Caki2 (cell line): ENCODE results near the gene SIT1. TPM values are rescaled to one million over a fixed set of nuclear protein-coding genes. Genes with fewer than 3 reads are reported as not detected.
"Not testable (repeated sequence)": the region's sequence is repeated elsewhere in the genome, so short reads cannot be mapped to it uniquely, and the experiment has no call there.

ENCODE experiments used
- DNase-seq: peaks from one replicate; pipeline ENCODE4 v3.0.0-alpha.2; 2015; ENCODE audit warnings: low read depth
- in situ Hi-C: cut with HindIII; loops from 2 replicates; pipeline ENCODE4 v1.10.0; 2016; ENCODE audit warnings: low sequenced_read_pairs, low pct_unique_long_range_greater_than_20kb, mixed read lengths
- total RNA-seq: library from RNA; depleted of rRNA; stranded (reverse); fragments of >200 nt; shearing (Covaris generic); gene quantifications from 2 replicates; pipeline ENCODE4 v1.2.3, GENCODE V29; 2014; ENCODE audit warnings: low replicate concordance

SIT1 gene
- total RNA-seq, 1 experiment from 2014 or later, result not detected

DNA sequence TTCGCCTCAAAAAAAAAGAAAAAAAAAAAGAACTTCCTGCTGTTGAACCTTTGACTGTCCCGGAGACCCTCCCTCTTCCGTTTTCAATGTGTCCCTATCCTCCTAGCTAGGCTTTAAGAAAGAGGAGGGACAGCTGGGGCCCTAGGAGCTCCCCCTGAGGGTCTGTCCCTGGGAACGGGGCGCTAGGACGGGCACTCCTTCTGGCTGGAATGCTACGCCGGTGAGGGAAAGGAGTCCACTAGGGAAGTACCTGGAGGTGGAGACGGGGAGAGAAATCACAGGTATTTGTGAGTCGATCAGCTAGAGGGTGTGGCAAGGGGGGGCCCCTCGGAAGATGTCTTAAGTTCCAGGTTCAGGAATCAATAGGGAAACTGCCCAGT lies 4.6 kb downstream of the SIT1 start:
- in situ Hi-C loops, result no loop called here
- no peak for DNase-seq

DNA sequence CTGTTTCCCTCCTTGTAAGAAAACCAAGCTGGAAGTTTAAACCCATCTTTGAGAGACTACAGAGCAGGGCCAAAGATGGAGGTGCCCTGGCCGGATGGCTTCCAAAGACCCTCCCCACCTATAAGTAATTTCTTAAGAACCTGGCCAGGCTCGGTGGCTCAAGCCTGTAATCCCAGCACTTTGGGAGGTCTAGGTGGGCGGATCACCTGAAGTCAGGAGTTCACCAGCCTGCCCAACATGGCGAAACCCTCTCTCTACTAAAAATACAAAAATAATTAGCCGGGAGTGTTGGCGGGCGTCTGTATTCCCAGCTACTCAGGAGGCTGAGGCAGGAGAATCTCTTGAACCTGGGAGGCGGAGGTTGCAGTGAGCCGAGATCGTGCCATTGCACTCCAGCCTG lies 5.0 kb downstream of the SIT1 start:
- in situ Hi-C loops, DNase-seq: not testable (repeated sequence)

DNA sequence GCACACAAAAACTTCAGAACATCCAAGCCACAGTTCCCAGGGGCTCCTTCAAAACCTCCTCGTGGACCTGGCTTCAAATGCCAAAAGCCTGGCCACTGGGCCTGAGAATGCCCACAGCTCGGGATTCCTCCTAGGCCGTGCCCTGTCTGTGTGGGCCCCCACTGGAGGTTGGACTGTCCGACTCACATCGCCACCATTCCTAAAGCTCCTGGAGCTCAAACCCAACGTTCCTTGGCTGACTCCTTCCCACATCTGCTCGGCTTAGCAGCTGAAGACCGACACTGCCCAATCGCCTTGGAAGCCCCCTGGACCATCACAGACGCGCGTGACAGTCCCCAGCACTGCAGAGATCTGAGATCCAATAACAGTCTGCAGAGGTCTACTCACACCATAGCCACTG lies 7.7 kb downstream of the SIT1 start:
- no peak for DNase-seq
- in situ Hi-C loops, result no loop called here

DNA sequence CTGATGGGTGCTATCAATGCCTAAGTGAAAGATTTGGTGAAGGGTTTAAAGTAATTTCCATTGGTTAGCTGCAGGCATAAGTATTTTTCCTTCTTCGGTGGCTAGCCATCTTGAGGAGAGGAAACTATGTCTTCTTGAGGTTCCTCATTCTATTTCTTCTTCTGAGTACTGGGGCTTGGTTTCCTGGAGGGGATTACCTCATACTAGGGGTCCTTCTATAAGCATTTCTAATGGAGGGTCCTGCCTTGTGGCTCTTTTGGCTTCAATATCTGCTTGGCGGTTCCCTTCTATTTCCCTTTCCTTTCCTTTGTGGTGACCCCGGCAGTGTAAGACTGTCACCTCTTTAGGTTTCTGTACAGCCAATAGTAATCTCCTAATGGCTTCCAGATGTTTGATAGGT lies 9.3 kb downstream of the SIT1 start:
- DNase-seq, in situ Hi-C loops: not testable (repeated sequence)

DNA sequence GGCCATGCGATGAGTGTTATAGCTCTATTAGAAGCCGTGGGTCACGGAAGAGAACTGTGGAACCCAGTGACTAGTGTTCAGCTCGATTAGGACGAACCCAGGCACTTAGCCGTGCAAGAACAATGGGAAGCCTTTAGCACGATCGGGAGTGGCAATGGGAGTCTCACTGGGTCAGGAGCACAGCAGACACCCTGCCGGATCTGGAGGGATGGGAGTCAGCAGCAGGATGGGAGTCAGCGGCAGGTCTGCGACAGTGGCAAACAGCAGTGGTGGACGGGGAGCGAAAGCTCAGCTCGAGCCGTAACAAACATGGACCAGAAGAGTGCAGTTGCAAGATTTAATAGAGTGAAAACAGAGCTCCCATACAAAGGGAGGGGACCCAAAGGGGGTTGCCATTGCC lies 10.3 kb downstream of the SIT1 start:
- DNase-seq, in situ Hi-C loops: not testable (repeated sequence)

DNA sequence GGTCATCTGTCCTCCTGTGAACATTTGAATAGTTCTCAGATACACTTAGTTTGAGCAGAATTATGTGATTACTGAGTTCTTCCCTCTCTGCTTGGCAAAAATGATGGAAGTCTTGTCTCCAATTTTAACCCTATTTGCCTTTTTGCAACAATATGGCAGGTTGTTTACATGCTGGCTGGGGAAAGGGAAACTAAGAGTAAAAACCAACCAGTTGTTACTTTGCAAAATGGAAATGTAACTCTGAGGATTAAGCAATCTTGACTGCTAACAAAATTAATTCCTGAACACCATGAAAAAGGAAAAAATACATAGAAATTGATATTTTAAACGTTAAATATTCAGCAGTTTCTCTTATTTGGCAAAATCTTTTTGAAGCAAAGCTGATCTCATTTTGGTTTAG lies 11.1 kb downstream of the SIT1 start:
- no peak for DNase-seq
- in situ Hi-C loops, result no loop called here

DNA sequence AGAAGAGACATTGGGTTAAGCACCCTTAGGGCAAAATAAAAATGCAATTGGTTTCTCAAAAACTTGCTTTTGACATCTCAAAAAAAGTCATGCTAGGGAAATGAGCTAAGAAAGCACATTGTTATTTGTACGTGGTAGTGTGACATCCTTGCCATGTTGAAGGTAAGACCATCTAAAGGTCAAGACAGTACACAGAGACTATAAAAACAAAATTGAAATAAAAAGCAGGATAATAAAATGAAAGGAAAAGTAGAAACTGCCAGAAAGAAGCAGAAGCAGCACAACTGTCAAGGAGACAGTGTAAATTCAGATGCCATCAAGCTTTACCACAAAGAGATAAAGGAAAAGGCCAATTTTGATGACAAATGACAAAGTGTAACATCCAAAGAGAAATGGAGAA lies 11.5 kb downstream of the SIT1 start:
- DNase-seq, in situ Hi-C loops: not testable (repeated sequence)

DNA sequence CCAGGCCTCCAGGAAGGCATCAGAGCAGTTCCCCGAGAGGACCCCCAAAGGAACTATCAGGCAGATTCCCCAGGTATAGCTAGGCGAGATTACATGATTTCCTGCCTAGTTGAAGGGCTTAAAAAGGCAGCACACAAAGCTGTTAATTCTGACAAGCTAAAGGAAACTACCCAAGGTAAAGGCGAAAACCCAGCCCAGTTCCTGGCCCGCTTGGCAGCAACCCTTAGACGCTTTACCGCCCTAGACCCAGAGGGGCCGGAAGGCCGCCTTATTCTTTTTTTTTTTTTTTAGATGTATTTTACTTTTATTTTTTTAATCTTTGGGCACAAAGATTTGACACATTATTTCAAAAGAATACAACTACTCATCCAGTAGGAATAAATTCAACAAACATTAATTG lies 12.0 kb downstream of the SIT1 start:
- in situ Hi-C loops, result not testable (repeated sequence)

DNA sequence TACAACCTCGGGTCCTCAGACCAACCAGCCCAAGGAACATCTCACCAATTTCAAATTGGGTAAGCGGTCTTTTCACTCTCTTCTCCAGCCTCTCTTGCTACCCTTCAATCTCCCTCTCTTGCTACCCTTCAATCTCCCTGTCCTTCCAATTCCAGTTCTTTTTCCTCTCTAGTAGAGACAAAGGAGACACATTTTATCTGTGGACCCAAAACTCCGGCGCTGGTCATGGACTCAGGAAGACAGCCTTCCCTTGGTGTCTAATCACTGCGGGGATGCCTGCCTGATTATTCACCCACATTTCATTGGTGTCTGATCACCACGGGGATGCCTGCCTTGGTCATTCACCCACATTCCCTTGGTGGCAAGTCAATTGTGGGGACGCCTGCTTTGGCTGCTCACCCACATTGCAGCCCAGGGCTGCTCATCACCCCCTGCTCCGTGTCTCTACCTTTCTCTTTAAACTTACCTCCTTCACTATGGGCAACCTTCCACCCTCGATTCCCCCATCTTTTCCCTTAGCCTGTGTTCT lies 13.2 kb downstream of the SIT1 start:
- DNase-seq, in situ Hi-C loops: not testable (repeated sequence)

More for the DNA sequence above, 12.0 kb downstream of the SIT1 start:
- not testable (repeated sequence) for DNase-seq

DNA sequence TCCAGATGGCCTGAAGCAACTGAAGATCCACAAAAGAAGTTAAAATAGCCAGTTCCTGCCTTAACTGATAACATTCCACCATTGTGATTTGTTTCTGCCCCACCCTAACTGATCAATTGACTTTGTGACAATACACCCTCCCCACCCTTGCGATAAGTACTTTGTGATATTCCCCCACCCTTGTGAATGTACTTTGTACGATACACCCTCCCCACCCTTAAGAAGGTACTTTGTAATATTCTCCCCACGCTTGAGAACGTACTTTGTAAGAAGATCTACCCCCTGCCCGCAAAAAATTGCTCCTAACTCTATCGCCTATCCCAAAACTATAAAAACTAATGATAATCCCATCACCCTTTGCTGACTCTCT lies 13.9 kb downstream of the SIT1 start:
- in situ Hi-C loops, DNase-seq: not testable (repeated sequence)

DNA sequence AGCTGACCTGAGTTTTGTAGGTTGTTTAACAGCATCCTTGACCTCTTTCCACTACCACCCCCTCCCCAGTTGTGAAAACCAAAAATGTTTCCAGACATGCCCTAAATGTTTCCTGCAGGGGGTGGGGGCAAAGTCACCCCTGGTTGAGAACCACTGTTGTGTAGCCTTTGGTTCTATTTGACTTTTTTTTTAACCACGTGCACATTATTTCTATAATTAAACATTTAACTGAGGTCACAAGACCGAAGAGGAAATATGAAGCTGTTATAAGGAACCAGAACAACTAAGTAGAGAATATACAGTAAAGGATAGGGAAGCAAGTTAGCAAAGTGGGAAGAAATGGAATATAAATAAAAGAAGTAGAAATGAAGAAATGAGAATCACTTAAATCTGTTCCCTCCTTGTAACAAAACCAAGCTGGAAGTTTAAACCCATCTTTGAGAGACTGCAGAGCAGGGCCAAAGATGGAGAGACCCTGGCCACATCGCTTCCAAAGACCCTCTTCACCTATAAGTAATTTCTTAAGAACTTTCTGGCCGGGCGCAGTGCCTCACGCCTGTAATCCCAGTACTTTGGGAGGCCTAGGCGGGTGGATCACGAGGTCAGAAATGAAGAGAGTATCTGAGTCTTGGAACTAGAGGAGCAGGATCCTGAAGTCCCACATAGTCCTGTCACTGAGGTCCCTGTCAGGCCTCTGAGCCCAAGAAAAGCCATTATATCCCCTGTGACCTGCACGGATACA lies 14.4 kb downstream of the SIT1 start:
- DNase-seq, result no peak
- in situ Hi-C loops, result no loop called here

DNA sequence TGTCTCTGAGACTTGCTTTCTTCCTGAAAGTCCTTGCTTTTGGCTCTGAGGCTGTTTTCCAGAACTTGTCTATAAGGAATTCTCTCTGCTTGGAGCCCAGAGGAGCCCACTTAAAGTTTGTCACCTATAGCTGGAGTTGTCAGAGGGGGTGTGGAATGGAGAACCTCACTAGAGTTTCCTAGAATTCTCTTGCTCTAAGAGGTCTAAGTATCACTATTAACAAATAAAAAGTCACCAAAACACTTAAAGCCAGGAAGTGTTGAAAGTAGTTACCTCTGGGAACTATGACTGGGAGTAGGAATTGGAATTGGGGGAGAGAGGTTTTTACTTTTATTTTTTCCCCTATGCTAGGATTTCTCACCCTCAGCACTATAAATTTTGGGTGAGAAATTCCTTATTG lies 15.0 kb downstream of the SIT1 start:
- no peak for DNase-seq
- in situ Hi-C loops, result no loop called here

DNA sequence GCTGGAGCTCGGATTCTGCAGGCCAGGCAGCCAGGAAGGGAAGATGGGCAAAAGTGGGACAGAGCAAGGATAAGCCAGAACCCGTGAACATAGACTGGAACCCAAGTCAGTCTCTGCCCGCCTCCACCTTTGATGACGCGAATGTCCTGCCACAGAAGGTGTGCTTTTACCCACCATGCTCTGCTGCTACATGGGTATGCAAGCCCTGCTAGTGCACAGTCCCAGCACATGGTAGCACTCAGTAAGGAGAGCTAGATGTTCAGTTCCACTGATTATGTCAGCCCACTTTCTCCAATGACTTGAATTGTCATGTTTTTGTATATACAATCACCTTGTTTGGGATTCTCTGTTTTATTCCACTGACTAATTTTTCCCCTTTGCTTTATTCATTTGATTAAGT lies 21.1 kb downstream of the SIT1 start:
- in situ Hi-C loops, result no loop called here
- no peak for DNase-seq

DNA sequence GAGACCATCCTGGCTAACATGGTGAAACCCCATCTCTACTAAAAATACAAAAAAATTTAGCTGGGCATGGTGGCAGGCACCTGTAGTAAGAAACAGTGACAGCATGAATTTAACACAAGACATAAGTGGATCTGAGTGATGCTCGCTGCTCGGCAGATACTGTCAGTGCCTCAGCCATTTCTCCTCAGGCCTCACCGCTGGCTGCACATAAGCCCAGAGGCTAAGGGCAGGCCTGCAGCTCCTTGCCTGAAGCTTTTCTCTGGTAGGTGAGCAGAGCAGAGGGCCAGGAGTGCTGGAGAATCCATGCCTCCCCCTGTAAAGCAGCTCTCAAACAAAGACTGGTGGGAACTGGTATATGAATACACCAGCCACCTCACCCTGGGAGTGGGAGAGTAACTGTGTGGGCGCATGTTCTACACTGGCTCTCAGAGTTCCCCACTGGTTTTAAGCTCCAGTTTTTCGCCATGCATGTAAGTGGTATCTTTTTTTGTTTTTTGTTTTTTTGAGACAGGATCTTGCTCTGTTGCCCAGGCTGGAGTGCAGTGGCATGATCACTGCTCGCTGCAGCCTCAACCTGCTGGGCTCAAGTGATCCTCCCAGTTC lies 22.2 kb downstream of the SIT1 start:
- DNase-seq, result no peak
- in situ Hi-C loops, result no loop called here

DNA sequence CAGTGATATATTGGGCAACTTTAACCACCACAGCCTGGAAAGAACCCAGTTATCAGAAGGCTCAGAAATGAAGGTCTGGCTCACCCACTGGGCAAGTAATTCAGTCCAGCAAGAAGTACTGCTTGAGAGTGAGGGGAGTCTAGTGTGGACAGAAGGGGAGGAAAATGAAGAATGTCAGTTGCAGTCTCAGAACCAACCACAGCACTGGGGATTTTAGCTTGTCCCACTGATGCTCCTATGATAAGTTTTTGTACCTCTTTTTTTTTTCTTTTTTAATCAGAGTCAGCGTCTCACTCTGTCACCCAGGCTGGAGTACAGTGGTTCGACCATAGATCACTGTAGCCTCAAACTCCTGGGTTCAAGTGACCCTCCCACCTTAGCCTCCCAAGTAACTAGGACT lies 23.2 kb downstream of the SIT1 start:
- in situ Hi-C loops, result no loop called here
- DNase-seq, result no peak

DNA sequence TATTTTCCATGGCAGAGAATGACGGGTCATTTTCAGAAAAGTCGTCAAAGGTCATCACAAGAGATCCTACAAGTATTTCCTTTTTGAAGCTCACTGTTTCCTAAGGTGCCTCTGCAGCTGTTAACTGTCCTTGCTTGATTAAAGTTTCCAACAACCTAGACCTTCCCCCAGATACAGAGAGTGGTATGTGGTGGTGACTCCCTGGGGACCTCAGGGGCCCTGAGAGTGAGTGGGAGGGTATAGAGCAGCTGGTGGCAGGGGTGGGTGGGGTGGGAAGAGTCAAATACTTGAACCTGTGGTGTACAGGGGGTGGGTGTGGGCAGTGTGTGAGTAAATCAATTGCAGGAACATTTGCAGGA lies 31.0 kb downstream of the SIT1 start:
- in situ Hi-C loops, result no loop called here
- DNase-seq, result no peak

DNA sequence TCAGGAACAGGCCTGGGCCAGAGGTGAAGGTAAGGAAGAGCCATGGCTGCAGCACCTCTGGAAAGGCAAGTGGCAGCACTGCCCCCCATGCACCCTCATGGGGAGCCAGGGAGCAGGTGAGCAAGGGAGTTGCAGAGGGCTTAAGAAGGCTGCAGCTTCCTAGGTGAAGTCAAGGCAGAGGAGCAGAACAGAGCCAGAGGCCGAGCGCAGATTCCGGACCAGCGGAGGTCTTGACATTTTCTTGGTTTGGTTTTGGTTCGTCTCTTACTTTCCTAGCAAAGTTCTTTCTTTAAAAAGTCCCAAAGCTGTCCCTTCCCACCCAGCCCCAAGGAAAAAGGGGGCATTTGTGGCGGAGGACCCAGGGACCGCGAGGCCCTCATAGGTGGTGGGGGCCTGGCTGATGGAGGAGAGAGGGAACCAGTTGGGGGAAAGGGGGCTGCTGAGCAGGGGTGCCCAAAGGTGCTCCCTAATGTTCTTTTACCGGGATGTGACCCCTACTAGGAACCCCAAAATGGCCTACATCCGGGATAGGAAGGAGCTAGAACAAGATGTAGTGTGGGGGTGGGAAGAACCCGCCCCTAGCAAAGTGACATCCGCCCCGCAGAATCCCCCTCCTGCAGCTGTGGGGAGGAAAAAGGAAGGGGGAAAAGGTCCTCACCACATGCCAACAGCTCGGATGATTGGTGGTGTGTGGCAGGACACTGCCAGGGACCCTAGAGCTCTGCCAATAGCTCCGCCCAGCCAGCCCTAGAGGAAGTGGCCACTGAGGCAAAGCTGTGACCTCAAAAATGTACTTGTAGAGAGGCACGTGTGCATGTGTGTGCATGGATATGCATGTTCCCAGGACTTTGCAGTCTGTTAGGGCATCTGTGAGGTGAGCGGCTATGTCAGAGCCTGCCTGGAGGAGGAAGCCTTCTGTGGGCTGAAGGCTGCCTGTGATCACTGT lies 31.6 kb downstream of the SIT1 start:
- DNase-seq, result no peak
- in situ Hi-C loops, result no loop called here

DNA sequence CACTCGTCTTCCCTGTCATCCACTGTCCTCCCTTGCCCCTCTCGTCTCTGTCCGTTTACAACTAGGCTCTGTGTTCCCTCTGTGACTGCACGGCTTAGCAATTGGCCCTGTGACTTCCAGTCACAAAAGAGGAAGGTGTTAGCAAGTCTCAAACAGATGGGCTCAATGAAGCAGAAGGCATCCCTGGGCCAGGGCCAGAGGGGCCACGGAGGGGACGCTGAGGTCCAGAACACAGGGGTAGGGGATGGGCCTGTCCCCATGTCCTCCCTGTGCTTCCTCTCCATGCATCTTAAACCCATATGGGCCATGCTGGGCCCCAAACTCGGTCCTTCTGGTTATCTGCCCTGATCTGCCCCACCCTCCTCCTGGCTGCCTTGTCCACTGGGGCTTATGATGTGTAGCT lies 32.4 kb downstream of the SIT1 start, which contains the start of gene CD72:
Gene CD72 (minus strand): TSS at position 89 of the 403 bp plus-strand sequence. CDS start 110 bp downstream, outside the sequence.
- no peak for DNase-seq
- in situ Hi-C loops, result no loop called here

DNA sequence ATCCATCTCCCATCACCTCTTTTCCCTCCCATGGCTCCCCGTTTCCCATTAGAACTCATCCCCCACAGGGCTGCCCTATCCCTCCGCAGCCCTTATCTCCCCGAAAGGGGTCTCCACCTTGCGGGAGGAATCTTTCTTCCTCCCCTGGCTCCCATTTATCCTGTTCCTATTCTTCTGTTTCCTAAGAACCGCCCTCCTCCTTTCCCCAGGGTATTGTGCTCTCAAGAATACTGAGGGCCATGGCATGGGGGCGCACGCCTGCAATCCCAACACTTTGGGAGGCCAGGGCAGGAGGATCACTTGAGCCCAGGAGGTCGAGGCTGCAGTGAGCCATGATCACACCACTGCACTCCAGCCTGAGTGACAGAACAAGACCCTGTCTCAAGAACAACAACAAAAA lies 33.2 kb downstream of the SIT1 start:
- in situ Hi-C loops, result no loop called here
- DNase-seq, result no peak
